GM12878 (cell line): ENCODE measurements around the gene OR2H2. TPM values are rescaled to one million over a fixed set of nuclear protein-coding genes. Genes with fewer than 3 reads are reported as not detected.

Source experiments
- ATAC-seq: fragments of 200-7000 bp; cut with Tn5 transposase; 3 replicates; pipeline ENCODE4 v1.9.1; 2020; ENCODE audit warnings: mild to moderate bottlenecking, moderate library complexity
- BruUV-seq: library from RNA; stranded (reverse); fragments of 400-500 nt; replicated peaks from 2 replicates; lab custom pipeline; 2021; lab: Mats Ljungman, UMichigan
- CTCF ChIA-PET: fragments of 300-600 bp; sonication (Branson Sonifier 250); formaldehyde crosslinking; extraction: SDS; loops from one replicate; lab custom pipeline; 2021; ENCODE audit warnings: inconsistent platforms; lab: Yijun Ruan, JAX
- POLR2A ChIA-PET: fragments of 350-600 bp; formaldehyde crosslinking; extraction: SDS; loops from one replicate; lab custom pipeline; 2021; ENCODE audit warnings: inconsistent platforms; lab: Charles Lee
- RAD21 ChIA-PET: fragments of 300-600 bp; sonication (Branson Sonifier 250); formaldehyde crosslinking; loops from one replicate; lab custom pipeline; 2023; ENCODE audit warnings: antibody characterized with exemption; ENCODE audit not compliant: unreplicated experiment; lab: Charles Lee
- SMC1A ChIA-PET: fragments of 300-600 bp; sonication (Branson Sonifier 250); formaldehyde crosslinking; loops from one replicate; lab custom pipeline; 2023; ENCODE audit not compliant: unreplicated experiment, uncharacterized antibody; lab: Charles Lee
- DNase-seq: peaks from one replicate; pipeline ENCODE4 v3.0.0-alpha.2; 2011; ENCODE audit warnings: low read depth, low spot score
- FAIRE-seq: peaks from 3 replicates; lab custom pipeline; 2011; peaks lifted over from hg19 to GRCh38; lab: Jason Lieb, UNC
- H2AFZ ChIP-seq: 2 replicates; pipeline ENCODE4 v1.6.0; 2011; ENCODE audit warnings: low read depth, low read length, control low read depth; ENCODE audit not compliant: control insufficient read depth
- H3K27ac ChIP-seq: 2 replicates; pipeline ENCODE4 v1.5.1; 2011; ENCODE audit warnings: control low read depth; ENCODE audit not compliant: control insufficient read depth, insufficient read depth
- H3K27me3 ChIP-seq, 2 experiments: replicated peaks in 1 of 2; 2 replicates each; pipeline versions ENCODE4 v1.6.0 to v1.6.1; 2011; ENCODE audit warnings: low read length in 1 of 2; ENCODE audit not compliant: control insufficient read depth in 2 of 2, insufficient read depth in 2 of 2
- H3K36me3 ChIP-seq, 2 experiments: 2 replicates each; pipeline ENCODE4 v1.5.1; 2011; ENCODE audit warnings: low read length in 1 of 2; ENCODE audit not compliant: control insufficient read depth in 2 of 2, insufficient read depth in 2 of 2
- H3K4me1 ChIP-seq: 2 replicates; pipeline ENCODE4 v1.6.1; 2011; ENCODE audit warnings: mild to moderate bottlenecking, low read length, moderate library complexity, mixed read lengths; ENCODE audit not compliant: control insufficient read depth, insufficient read depth
- H3K4me2 ChIP-seq: 2 replicates; pipeline ENCODE4 v1.6.0; 2011; ENCODE audit warnings: control low read depth; ENCODE audit not compliant: control insufficient read depth, insufficient read depth
- H3K4me3 ChIP-seq: fragments of 200-600 bp; sonication (generic); 2 replicates; pipeline ENCODE4 v1.5.1; 2016
- H3K79me2 ChIP-seq: 2 replicates; pipeline ENCODE4 v1.6.0; 2011; ENCODE audit warnings: low read length; ENCODE audit not compliant: control insufficient read depth, insufficient read depth
- H3K9ac ChIP-seq: 2 replicates; pipeline ENCODE4 v1.8.0; 2011; ENCODE audit warnings: low read length, control low read depth, mixed read lengths; ENCODE audit not compliant: control insufficient read depth, insufficient read depth
- H3K9me3 ChIP-seq: replicated peaks from 3 replicates; pipeline ENCODE4 v1.5.1; 2011; ENCODE audit warnings: mild to moderate bottlenecking, low read length; ENCODE audit not compliant: control insufficient read depth, insufficient read depth
- H4K20me1 ChIP-seq: 2 replicates; pipeline ENCODE4 v1.6.0; 2011; ENCODE audit not compliant: control insufficient read depth, insufficient read depth
- ASH2L ChIP-seq: fragments of 300-600, 200-600 bp; sonication (generic); IDR thresholded peaks from 2 replicates; pipeline ENCODE4 v1.6.1; 2017; ENCODE audit warnings: low read depth, mild to moderate bottlenecking, borderline replicate concordance
- ATF2 ChIP-seq: IDR thresholded peaks from 2 replicates; pipeline ENCODE4 v1.6.1; 2012; ENCODE audit warnings: low read length, inconsistent platforms
- ATF7 ChIP-seq: fragments of 450-650 bp; IDR thresholded peaks from 2 replicates; pipeline ENCODE4 v1.6.1; 2016; ENCODE audit warnings: low read depth, mild to moderate bottlenecking
- CHD1 ChIP-seq: IDR thresholded peaks from 2 replicates; pipeline ENCODE4 v1.6.1; 2012; ENCODE audit warnings: low read depth, low read length, improper control_type of control experiment
- ELK1 ChIP-seq: IDR thresholded peaks from 2 replicates; pipeline ENCODE4 v1.6.1; 2012; ENCODE audit warnings: low read depth, low read length, improper control_type of control experiment
- ESRRA ChIP-seq: IDR thresholded peaks from 2 replicates; pipeline ENCODE4 v1.6.1; 2012; ENCODE audit warnings: mild to moderate bottlenecking, low read length, improper control_type of control experiment
- HDGF ChIP-seq: fragments of 450-650 bp; IDR thresholded peaks from 2 replicates; pipeline ENCODE4 v1.6.1; 2016; ENCODE audit warnings: antibody characterized with exemption
- IKZF1 ChIP-seq: fragments of 450-650 bp; conservative IDR thresholded peaks from 2 replicates; pipeline ENCODE4 v1.6.1; 2017; ENCODE audit warnings: antibody characterized with exemption, mild to moderate bottlenecking
- IRF4 ChIP-seq: IDR thresholded peaks from 2 replicates; pipeline ENCODE4 v1.6.1; 2011; ENCODE audit warnings: low read depth, low read length
- KDM1A ChIP-seq: fragments of 200-600 bp; sonication (generic); IDR thresholded peaks from 2 replicates; pipeline ENCODE4 v1.6.1; 2016; ENCODE audit warnings: borderline replicate concordance
- MYB ChIP-seq: fragments of 150-350 bp; IDR thresholded peaks from 2 replicates; pipeline ENCODE4 v1.6.1; 2014; ENCODE audit warnings: mild to moderate bottlenecking, low read depth, low read length, borderline replicate concordance
- NFIC ChIP-seq: IDR thresholded peaks from 2 replicates; pipeline ENCODE4 v1.6.1; 2012; ENCODE audit warnings: low read depth, mild to moderate bottlenecking, inconsistent platforms, low read length, moderate library complexity
- RAD51 ChIP-seq: fragments of 450-650 bp; IDR thresholded peaks from 2 replicates; pipeline ENCODE4 v1.6.1; 2016; ENCODE audit warnings: moderate library complexity, mild to moderate bottlenecking, inconsistent platforms
- SRF ChIP-seq, 2 experiments: IDR thresholded peaks; 2 replicates each; pipeline ENCODE4 v1.6.1; 2011; ENCODE audit warnings: low read depth in 2 of 2, low read length in 2 of 2, mild to moderate bottlenecking in 1 of 2, moderate library complexity in 1 of 2
- TCF12 ChIP-seq: IDR thresholded peaks from 2 replicates; pipeline ENCODE4 v1.6.1; 2011; ENCODE audit warnings: low read depth, mild to moderate bottlenecking, low read length
- TCF3 ChIP-seq: IDR thresholded peaks from 2 replicates; pipeline ENCODE4 v1.6.1; 2012; ENCODE audit warnings: low read depth, mild to moderate bottlenecking, low read length, borderline replicate concordance; ENCODE audit not compliant: insufficient read depth
- USF2 ChIP-seq: IDR thresholded peaks from 2 replicates; pipeline ENCODE4 v1.6.1; 2011; ENCODE audit warnings: low read depth, low read length, improper control_type of control experiment, borderline replicate concordance
- ZBED1 ChIP-seq: IDR thresholded peaks from 2 replicates; pipeline ENCODE4 v1.6.1; 2016; ENCODE audit warnings: borderline replicate concordance
- whole genome bisulfite sequencing: methylation state at CpG from one replicate; pipeline ENCODE4 v1.1.6; 2016; ENCODE audit warnings: low lambda C conversion rate; ENCODE audit not compliant: insufficient replicate concordance, insufficient coverage; ENCODE audit errors: missing lambda C conversion rate; 5-methylcytosine and 5-hydroxymethylcytosine counted together
- in situ Hi-C: fragments of 300-500 bp; cut with MboI; formaldehyde crosslinking; loops from 9 replicates; pipeline ENCODE4 v1.14.3; 2018; ENCODE audit warnings: mixed read lengths
- intact Hi-C: fragments of 100-400 bp; cut with micrococcal nuclease; formaldehyde crosslinking; loops from one replicate; pipeline ENCODE4 v1.14.2; 2022; ENCODE audit not compliant: unreplicated experiment
- polyA plus RNA-seq, 11 experiments: library from polyadenylated mRNA; depleted of rRNA in 4 of 11; unstranded in 6 of 11; stranded (reverse) in 5 of 11; fragments of >200 nt; fragmentation: Nextera tagmentation in 4 of 11; fragmentation: Illumina TruSeq in 1 of 11; extraction: Ambion mirVana in 4 of 11; extraction: Trizol in 1 of 11; gene quantifications; 1 replicate in 1 of 11; 2 replicates in 10 of 11; pipeline versions ENCODE4 v1.2.1 to v1.2.3, GENCODE V29; 2011 to 2016; ENCODE audit warnings: inconsistent platforms in 2 of 11, missing spikeins in 2 of 11, low read depth in 1 of 11
- total RNA-seq, 4 experiments: library from RNA; depleted of rRNA in 3 of 4; stranded (reverse); fragments of >200 nt in 3 of 4; fragmentation: Illumina TruSeq in 1 of 4; extraction: Trizol in 1 of 4; gene quantifications; 2 replicates each; pipeline versions ENCODE4 v1.2.1 to v1.2.3, GENCODE V29; 2013 to 2021

Gene OR2H2
- total and polyA plus RNA-seq, 10 of the 15 experiments (the other 5 are each of a cell fraction or from before 2014, with no cell fraction given): not detected

GRCh38 chr6:29566856-29567255 lies 18.1 kb upstream of the OR2H2 start:
- Histone ChIP-seq H2AFZ (no peak overlapping the region), H3K9ac (no peak overlapping the region), H4K20me1 (no peaks in the 10 kb centered on the region), H3K4me3 (no peak overlapping the region), H3K9me3 (no peaks in the 10 kb centered on the region), H3K27me3 (no peaks in the 10 kb centered on the region; a peak in 1 of 4 replicates), H3K4me2 (no peak overlapping the region), H3K36me3 (no peaks in the 10 kb centered on the region), H3K4me1 (no peaks in the 10 kb centered on the region), H3K27ac (no peak overlapping the region), H3K79me2 (no peaks in the 10 kb centered on the region)
- ChIA-PET POLR2A (no interaction called here), CTCF (no interaction called here), SMC1A (no interaction called here), RAD21 (no interaction called here)
- no peak for ATAC-seq
- no peak for DNase-seq
- in situ Hi-C loops: no loop called here
- no TSS peak for BruUV-seq
- TF ChIP-seq USF2: no peak
- no peak for TF ChIP-seq IKZF1
- no peak for TF ChIP-seq ATF2
- no peak for TF ChIP-seq NFIC
- no peak for TF ChIP-seq ESRRA
- TF ChIP-seq MYB: no peak
- no peak for TF ChIP-seq KDM1A
- no peak for TF ChIP-seq ELK1
- TF ChIP-seq ASH2L: no peak
- TF ChIP-seq IRF4: no peak
- TF ChIP-seq CHD1: no peak
- no peak for TF ChIP-seq SRF (IDR thresholded peaks at IDR 0.05; ENCODE audit: low read depth in 2 of 2, low read length in 2 of 2)
- TF ChIP-seq ATF7: no peak
- TF ChIP-seq TCF3: no peak
- TF ChIP-seq RAD51: no peak
- no peak for TF ChIP-seq HDGF
- TF ChIP-seq ZBED1: no peak
- TF ChIP-seq TCF12: no peak
- intact Hi-C loops: no loop called here
- FAIRE-seq: no peak
- WGBS: 40% methylated on average over 5 of the region's 5 CpGs
